Ishikawa (cell line): Measurements from ENCODE around the gene SERPINB3.

Experiments
- CEBPB ChIP-seq: IDR thresholded peaks from 2 replicates; pipeline ENCODE4 v1.6.1; 2012
- CREB1 ChIP-seq: IDR thresholded peaks from 2 replicates; pipeline ENCODE4 v1.6.1; 2012; ENCODE audit warnings: low read depth
- RAD21 ChIP-seq: IDR thresholded peaks from 2 replicates; pipeline ENCODE4 v1.6.1; 2012; ENCODE audit warnings: low read depth

GRCh38 chr18:63686871-63687270, 25.2 kb upstream of the SERPINB3 start:
- TF ChIP-seq RAD21, result no peak
- no peak for TF ChIP-seq CREB1
- no peak for TF ChIP-seq CEBPB
